ENCODE measurements around the gene TRMT2A. TPM values are rescaled to one million over a fixed set of nuclear protein-coding genes. Genes with fewer than 3 reads are reported as not detected.

TRMT2A gene
- total and polyA plus RNA-seq, 10 of the 15 experiments (the other 5 are each of a cell fraction or from before 2014, with no cell fraction given) = 0.29 to 97.0 (median 57.9) TPM

DNA sequence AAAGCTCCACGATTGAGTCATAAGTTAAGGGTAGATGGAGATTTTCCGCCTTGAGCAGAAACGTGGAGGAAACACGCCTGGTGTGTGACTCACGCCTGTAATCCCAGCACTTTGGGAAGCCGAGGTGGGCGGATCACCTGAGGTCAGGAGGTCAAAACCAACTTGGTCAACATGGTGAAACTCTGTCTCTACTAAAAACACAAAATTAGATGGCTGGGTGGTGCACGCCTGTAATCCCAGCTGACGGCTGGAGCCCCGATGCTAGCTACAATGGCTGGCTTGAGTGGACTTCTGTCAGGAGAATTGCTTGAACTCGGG, 54.3 kb downstream of the TRMT2A start:
- no peak overlapping the region for H3K4me2 ChIP-seq (ENCODE audit: control insufficient read depth, insufficient read depth)
- 88% methylated on average over 11 of the region's 11 CpGs for WGBS (ENCODE audit: insufficient coverage, insufficient replicate concordance, low lambda C conversion rate, missing lambda C conversion rate)
- no peak overlapping the region for H2AFZ ChIP-seq (ENCODE audit: control insufficient read depth, low read depth, low read length)
- DNase-seq (ENCODE audit: low read depth, low spot score) = no peak
- ChIA-PET CTCF (no interaction called here), SMC1A (ENCODE audit: uncharacterized antibody, unreplicated experiment) (no interaction called here), RAD21 (ENCODE audit: unreplicated experiment) (no interaction called here), POLR2A (no interaction called here)
- H3K9ac ChIP-seq (ENCODE audit: control insufficient read depth, insufficient read depth, low read length) = no peak overlapping the region
- H3K27ac ChIP-seq (ENCODE audit: control insufficient read depth, insufficient read depth) = no peak overlapping the region
- TF ChIP-seq SREBF1 (IDR thresholded peaks at IDR 0.05; ENCODE audit: low read length) = no peak
- TF ChIP-seq CBX5 (IDR thresholded peaks at IDR 0.05; ENCODE audit: low read depth) = no peak
- no peak for TF ChIP-seq DPF2 (IDR thresholded peaks at IDR 0.05)
- TF ChIP-seq SUPT20H (IDR thresholded peaks at IDR 0.05; ENCODE audit: borderline replicate concordance, control insufficient read depth, low read depth, low read length) = no peak
- TF ChIP-seq BACH1 (IDR thresholded peaks at IDR 0.05; ENCODE audit: borderline replicate concordance) = no peak
- TF ChIP-seq, protein P1, sequence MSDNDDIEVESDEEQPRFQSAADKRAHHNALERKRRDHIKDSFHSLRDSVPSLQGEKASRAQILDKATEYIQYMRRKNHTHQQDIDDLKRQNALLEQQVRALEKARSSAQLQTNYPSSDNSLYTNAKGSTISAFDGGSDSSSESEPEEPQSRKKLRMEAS (IDR thresholded peaks at IDR 0.05; ENCODE audit: low read depth, low read length) = no peak
- no peak for TF ChIP-seq ZSCAN29 (IDR thresholded peaks at IDR 0.05)
- TF ChIP-seq ZNF24 (IDR thresholded peaks at IDR 0.05) = no peak
- no peak for TF ChIP-seq PML (IDR thresholded peaks at IDR 0.05; ENCODE audit: low read length)
- TF ChIP-seq TCF7 (IDR thresholded peaks at IDR 0.05; ENCODE audit: borderline replicate concordance) = no peak
- TF ChIP-seq LARP7 (IDR thresholded peaks at IDR 0.05) = no peak
- TF ChIP-seq, protein P2, sequence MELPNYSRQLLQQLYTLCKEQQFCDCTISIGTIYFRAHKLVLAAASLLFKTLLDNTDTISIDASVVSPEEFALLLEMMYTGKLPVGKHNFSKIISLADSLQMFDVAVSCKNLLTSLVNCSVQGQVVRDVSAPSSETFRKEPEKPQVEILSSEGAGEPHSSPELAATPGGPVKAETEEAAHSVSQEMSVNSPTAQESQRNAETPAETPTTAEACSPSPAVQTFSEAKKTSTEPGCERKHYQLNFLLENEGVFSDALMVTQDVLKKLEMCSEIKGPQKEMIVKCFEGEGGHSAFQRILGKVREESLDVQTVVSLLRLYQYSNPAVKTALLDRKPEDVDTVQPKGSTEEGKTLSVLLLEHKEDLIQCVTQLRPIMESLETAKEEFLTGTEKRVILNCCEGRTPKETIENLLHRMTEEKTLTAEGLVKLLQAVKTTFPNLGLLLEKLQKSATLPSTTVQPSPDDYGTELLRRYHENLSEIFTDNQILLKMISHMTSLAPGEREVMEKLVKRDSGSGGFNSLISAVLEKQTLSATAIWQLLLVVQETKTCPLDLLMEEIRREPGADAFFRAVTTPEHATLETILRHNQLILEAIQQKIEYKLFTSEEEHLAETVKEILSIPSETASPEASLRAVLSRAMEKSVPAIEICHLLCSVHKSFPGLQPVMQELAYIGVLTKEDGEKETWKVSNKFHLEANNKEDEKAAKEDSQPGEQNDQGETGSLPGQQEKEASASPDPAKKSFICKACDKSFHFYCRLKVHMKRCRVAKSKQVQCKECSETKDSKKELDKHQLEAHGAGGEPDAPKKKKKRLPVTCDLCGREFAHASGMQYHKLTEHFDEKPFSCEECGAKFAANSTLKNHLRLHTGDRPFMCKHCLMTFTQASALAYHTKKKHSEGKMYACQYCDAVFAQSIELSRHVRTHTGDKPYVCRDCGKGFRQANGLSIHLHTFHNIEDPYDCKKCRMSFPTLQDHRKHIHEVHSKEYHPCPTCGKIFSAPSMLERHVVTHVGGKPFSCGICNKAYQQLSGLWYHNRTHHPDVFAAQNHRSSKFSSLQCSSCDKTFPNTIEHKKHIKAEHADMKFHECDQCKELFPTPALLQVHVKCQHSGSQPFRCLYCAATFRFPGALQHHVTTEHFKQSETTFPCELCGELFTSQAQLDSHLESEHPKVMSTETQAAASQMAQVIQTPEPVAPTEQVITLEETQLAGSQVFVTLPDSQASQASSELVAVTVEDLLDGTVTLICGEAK (IDR thresholded peaks at IDR 0.05; ENCODE audit: borderline replicate concordance) = no peak
- no peak for TF ChIP-seq FOXM1 (IDR thresholded peaks at IDR 0.05; ENCODE audit: low read depth, low read length)
- TF ChIP-seq ETV6 (conservative IDR thresholded peaks at IDR 0.05 in 1 of 2, IDR thresholded peaks at IDR 0.05 in 1 of 2; ENCODE audit: borderline replicate concordance in 1 of 2, low read depth in 1 of 2) = no peak
- TF ChIP-seq YBX1 (IDR thresholded peaks at IDR 0.05) = no peak
- TF ChIP-seq, protein P3, sequence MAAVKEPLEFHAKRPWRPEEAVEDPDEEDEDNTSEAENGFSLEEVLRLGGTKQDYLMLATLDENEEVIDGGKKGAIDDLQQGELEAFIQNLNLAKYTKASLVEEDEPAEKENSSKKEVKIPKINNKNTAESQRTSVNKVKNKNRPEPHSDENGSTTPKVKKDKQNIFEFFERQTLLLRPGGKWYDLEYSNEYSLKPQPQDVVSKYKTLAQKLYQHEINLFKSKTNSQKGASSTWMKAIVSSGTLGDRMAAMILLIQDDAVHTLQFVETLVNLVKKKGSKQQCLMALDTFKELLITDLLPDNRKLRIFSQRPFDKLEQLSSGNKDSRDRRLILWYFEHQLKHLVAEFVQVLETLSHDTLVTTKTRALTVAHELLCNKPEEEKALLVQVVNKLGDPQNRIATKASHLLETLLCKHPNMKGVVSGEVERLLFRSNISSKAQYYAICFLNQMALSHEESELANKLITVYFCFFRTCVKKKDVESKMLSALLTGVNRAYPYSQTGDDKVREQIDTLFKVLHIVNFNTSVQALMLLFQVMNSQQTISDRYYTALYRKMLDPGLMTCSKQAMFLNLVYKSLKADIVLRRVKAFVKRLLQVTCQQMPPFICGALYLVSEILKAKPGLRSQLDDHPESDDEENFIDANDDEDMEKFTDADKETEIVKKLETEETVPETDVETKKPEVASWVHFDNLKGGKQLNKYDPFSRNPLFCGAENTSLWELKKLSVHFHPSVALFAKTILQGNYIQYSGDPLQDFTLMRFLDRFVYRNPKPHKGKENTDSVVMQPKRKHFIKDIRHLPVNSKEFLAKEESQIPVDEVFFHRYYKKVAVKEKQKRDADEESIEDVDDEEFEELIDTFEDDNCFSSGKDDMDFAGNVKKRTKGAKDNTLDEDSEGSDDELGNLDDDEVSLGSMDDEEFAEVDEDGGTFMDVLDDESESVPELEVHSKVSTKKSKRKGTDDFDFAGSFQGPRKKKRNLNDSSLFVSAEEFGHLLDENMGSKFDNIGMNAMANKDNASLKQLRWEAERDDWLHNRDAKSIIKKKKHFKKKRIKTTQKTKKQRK (IDR thresholded peaks at IDR 0.05; ENCODE audit: low read depth, low read length) = no peak
- TF ChIP-seq CHD1 (IDR thresholded peaks at IDR 0.05; ENCODE audit: low read depth, low read length) = no peak
- in situ Hi-C loops (cut with MboI) (no loop called here), intact Hi-C loops (cut with micrococcal nuclease; ENCODE audit: unreplicated experiment) (no loop called here)
- H3K36me3 ChIP-seq (ENCODE audit: control insufficient read depth in 2 of 2, insufficient read depth in 2 of 2, low read length in 1 of 2) = peaks cover 0 to 7% of the 10 kb centered on the region in 2 experiments; a peak in 3 of 4 replicates
- H3K4me1 ChIP-seq (ENCODE audit: control insufficient read depth, insufficient read depth, low read length) = no peaks in the 10 kb centered on the region
- no peaks in the 10 kb centered on the region for H3K9me3 ChIP-seq (replicated peaks; ENCODE audit: control insufficient read depth, insufficient read depth, low read length)
- H3K79me2 ChIP-seq (ENCODE audit: control insufficient read depth, insufficient read depth, low read length) = no peaks in the 10 kb centered on the region
- FAIRE-seq = no peak
- ATAC-seq = no peak
- H3K27me3 ChIP-seq (replicated peaks in 1 of 2; ENCODE audit: control insufficient read depth in 2 of 2, insufficient read depth in 2 of 2, low read length in 1 of 2) = no peaks in the 10 kb centered on the region
- BruUV-seq (replicated peaks) = no TSS peak
- no peaks in the 10 kb centered on the region for H4K20me1 ChIP-seq (ENCODE audit: control insufficient read depth, insufficient read depth)
- no peak overlapping the region for H3K4me3 ChIP-seq

All from GM12878 (cell line).